A673 (cell line): ENCODE results near the gene MTHFD1L.
"Not testable (repeated sequence)": the region's sequence is repeated elsewhere in the genome, so short reads cannot be mapped to it uniquely, and the experiment has no call there.

Experiments used
- EZH2 ChIP-seq: fragments of 200-600 bp; sonication (generic); IDR thresholded peaks from 2 replicates; pipeline ENCODE4 v1.6.1; 2017; ENCODE audit warnings: borderline replicate concordance, low read depth, mild to moderate bottlenecking, mixed read lengths, antibody characterized with exemption, low read length; ENCODE audit not compliant: poor library complexity, severe bottlenecking
- TF ChIP-seq, protein P1 (sequence below): fragments of 300-800, 200-600 bp; sonication (generic); conservative IDR thresholded peaks from 2 replicates; pipeline ENCODE4 v1.5.1; 2017; ENCODE audit warnings: low read depth, mild to moderate bottlenecking, antibody characterized with exemption, low read length, moderate library complexity, mixed read lengths

GRCh38 chr6:151127133-151127798, 261.8 kb downstream of the MTHFD1L start:
- TF ChIP-seq, protein P1, sequence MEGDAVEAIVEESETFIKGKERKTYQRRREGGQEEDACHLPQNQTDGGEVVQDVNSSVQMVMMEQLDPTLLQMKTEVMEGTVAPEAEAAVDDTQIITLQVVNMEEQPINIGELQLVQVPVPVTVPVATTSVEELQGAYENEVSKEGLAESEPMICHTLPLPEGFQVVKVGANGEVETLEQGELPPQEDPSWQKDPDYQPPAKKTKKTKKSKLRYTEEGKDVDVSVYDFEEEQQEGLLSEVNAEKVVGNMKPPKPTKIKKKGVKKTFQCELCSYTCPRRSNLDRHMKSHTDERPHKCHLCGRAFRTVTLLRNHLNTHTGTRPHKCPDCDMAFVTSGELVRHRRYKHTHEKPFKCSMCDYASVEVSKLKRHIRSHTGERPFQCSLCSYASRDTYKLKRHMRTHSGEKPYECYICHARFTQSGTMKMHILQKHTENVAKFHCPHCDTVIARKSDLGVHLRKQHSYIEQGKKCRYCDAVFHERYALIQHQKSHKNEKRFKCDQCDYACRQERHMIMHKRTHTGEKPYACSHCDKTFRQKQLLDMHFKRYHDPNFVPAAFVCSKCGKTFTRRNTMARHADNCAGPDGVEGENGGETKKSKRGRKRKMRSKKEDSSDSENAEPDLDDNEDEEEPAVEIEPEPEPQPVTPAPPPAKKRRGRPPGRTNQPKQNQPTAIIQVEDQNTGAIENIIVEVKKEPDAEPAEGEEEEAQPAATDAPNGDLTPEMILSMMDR: not testable (repeated sequence)
- TF ChIP-seq EZH2: not testable (repeated sequence)
